Lower lobe of right lung (tissue), 2 donors: ENCODE measurements around the gene FMNL3. TPM values are rescaled to one million over a fixed set of nuclear protein-coding genes. Genes with fewer than 3 reads are reported as not detected.

Source experiments
- ATAC-seq, 2 donors: fragments of 200-7000 bp; cut with Tn5 transposase; one replicate each; pipeline ENCODE4 v1.9.1; 2020 to 2022; ENCODE audit warnings: mild to moderate bottlenecking in 2 of 2, moderate library complexity in 2 of 2
- DNase-seq: peaks from one replicate; pipeline ENCODE4 v3.0.0-alpha.2; 2020
- H3K27ac ChIP-seq: fragments of 200-600 bp; one replicate; pipeline ENCODE4 v1.8.0; 2022
- H3K27me3 ChIP-seq: fragments of 200-600 bp; one replicate; pipeline ENCODE4 v1.8.0; 2022; ENCODE audit warnings: low read depth
- H3K36me3 ChIP-seq: fragments of 200-600 bp; one replicate; pipeline ENCODE4 v1.8.0; 2022; ENCODE audit warnings: mild to moderate bottlenecking
- H3K4me1 ChIP-seq: fragments of 200-600 bp; one replicate; pipeline ENCODE4 v1.8.0; 2022
- H3K4me3 ChIP-seq: fragments of 200-600 bp; one replicate; pipeline ENCODE4 v1.8.0; 2022; ENCODE audit warnings: mild to moderate bottlenecking
- H3K9me3 ChIP-seq: fragments of 200-600 bp; one replicate; pipeline ENCODE4 v1.8.0; 2022
- intact Hi-C: fragments of 100-400 bp; cut with DNase I; formaldehyde crosslinking; loops from one replicate; pipeline ENCODE4 v1.11.0; 2022
- total RNA-seq: library from RNA; stranded (reverse); fragmentation: NEBNext Ultra II Directional; extraction: Animal tissue kit (Norgen Biotek cat#: 25700); gene quantifications from one replicate; pipeline ENCODE4 v1.2.1, GENCODE V29; 2021
- TF ChIP-seq, protein P1 (sequence below): fragments of 200-600 bp; IDR thresholded peaks from one replicate; pipeline ENCODE4 v1.8.0; 2022; ENCODE audit warnings: antibody characterized with exemption, mild to moderate bottlenecking
- donor health status: DM: no; HTN: yes; CAD: no; lungs with severe emphysema.

FMNL3 gene
- total RNA-seq, 1 donor from 2014 or later: 36.1 TPM

DNA sequence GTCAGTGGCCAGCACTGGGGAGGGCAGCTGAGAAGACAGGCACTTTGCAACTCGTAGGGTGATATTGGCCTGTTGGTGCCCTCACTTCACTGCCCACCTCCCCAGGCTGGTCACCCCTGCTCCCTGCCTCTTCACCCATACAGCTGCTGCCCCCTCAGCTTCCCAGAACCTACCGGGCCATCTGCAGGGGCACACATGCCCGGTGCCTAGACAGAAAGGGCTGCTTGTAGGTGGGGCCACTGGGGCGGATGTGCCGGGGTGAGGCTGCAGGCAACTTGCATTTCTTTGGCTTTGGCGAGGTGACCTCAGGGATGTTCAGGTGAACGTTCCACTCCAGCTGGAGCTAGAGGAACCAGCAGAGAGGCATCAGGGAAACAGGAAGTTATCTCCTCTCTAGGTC lies 118.9 kb downstream of the FMNL3 start:
- intact Hi-C loops: no loop called here
- DNase-seq: no peak
- H3K36me3 ChIP-seq: peaks cover 3% of the 10 kb centered on the region
- H3K27ac ChIP-seq: no peak overlapping the region
- H3K4me3 ChIP-seq: no peak overlapping the region
- no peak for ATAC-seq
- no peaks in the 10 kb centered on the region for H3K9me3 ChIP-seq
- H3K4me1 ChIP-seq: no peaks in the 10 kb centered on the region
- no peaks in the 10 kb centered on the region for H3K27me3 ChIP-seq
- TF ChIP-seq, protein P1, sequence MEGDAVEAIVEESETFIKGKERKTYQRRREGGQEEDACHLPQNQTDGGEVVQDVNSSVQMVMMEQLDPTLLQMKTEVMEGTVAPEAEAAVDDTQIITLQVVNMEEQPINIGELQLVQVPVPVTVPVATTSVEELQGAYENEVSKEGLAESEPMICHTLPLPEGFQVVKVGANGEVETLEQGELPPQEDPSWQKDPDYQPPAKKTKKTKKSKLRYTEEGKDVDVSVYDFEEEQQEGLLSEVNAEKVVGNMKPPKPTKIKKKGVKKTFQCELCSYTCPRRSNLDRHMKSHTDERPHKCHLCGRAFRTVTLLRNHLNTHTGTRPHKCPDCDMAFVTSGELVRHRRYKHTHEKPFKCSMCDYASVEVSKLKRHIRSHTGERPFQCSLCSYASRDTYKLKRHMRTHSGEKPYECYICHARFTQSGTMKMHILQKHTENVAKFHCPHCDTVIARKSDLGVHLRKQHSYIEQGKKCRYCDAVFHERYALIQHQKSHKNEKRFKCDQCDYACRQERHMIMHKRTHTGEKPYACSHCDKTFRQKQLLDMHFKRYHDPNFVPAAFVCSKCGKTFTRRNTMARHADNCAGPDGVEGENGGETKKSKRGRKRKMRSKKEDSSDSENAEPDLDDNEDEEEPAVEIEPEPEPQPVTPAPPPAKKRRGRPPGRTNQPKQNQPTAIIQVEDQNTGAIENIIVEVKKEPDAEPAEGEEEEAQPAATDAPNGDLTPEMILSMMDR: no peak

DNA sequence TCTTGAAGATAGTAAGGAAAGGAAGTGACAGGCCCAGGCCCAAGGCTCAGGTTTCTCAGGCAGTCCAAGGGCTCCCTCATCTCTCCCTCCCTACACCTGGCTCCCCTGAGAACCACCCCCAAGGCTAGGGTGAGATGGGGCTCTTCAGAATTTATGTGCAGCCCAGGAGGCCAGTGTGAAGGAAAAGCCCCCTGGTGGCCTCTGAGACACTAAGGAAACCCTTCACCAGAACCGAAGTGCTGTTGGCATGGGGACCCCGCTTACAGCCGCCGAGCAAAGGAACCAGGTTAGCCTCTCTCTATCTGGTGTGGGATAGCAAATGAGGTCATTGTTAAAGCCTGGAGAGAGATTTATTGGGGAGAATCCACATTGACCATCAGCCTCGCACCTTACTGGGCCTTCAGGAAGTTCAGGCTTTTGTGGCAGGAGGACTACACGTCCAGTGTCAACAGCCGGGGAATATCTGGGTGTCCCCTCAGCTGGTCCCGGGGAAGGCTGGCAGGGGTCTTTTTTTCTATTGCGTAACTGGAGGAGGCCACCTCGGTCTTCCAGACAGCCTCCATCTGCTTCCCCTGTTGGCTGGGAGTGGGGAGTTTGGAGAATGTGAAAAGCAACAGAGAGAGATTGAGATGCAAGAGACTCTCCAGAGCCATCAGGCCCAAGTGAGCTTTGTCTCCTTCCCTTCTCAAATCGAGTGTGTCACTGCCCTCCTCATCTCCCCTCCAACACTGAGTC lies 119.9 kb downstream of the FMNL3 start:
- no peaks in the 10 kb centered on the region for H3K27me3 ChIP-seq
- H3K4me1 ChIP-seq: no peaks in the 10 kb centered on the region
- no peak overlapping the region for H3K27ac ChIP-seq
- no peak for DNase-seq
- intact Hi-C loops: no loop called here
- H3K4me3 ChIP-seq: no peak overlapping the region
- peaks cover 3% of the 10 kb centered on the region for H3K36me3 ChIP-seq
- TF ChIP-seq, protein P1: no peak
- H3K9me3 ChIP-seq: no peaks in the 10 kb centered on the region
- no peak for ATAC-seq

Other genes with a start within 250 kb of the FMNL3 start
- 2.3 TPM for gene KCNH3, start 168.4 kb downstream of the FMNL3 start, total RNA-seq
- gene MCRS1, start 139.3 kb downstream of the FMNL3 start, total RNA-seq: 50.0 TPM
- 0.65 TPM for gene FAM186B, start 101.8 kb downstream of the FMNL3 start, total RNA-seq
- 19.3 TPM for gene PRPF40B, start 83.8 kb downstream of the FMNL3 start, total RNA-seq
- gene TMBIM6, start 34.2 kb upstream of the FMNL3 start, total RNA-seq: 671 TPM
- gene NCKAP5L, start 121.0 kb upstream of the FMNL3 start, total RNA-seq: 24.5 TPM
- 5.1 TPM for gene BCDIN3D, start 135.7 kb upstream of the FMNL3 start, total RNA-seq
- 2.9 TPM for gene FAIM2, start 196.5 kb upstream of the FMNL3 start, total RNA-seq
- gene AQP2, start 243.3 kb upstream of the FMNL3 start, total RNA-seq: not detected